Keratinocyte (primary cell): ENCODE results near the gene ZNF587B. TPM values are rescaled to one million over a fixed set of nuclear protein-coding genes. Genes with fewer than 3 reads are reported as not detected.

ENCODE experiments used
- DNase-seq: peaks from one replicate; pipeline ENCODE4 v3.0.0-alpha.2; 2011; ENCODE audit warnings: low read depth, missing footprints, low spot score
- FAIRE-seq: peaks from 2 replicates; lab custom pipeline; 2011; peaks lifted over from hg19 to GRCh38; lab: Jason Lieb, UNC
- H2AFZ ChIP-seq: 2 replicates; pipeline ENCODE4 v1.6.0; 2012; ENCODE audit warnings: low read length, control low read depth, inconsistent platforms; ENCODE audit not compliant: control insufficient read depth
- H3K27ac ChIP-seq: 2 replicates; pipeline ENCODE4 v1.5.1; 2011; ENCODE audit warnings: low read length; ENCODE audit not compliant: control insufficient read depth, insufficient read depth
- H3K27me3 ChIP-seq: 3 replicates; pipeline ENCODE4 v1.6.0; 2011; ENCODE audit warnings: low read length; ENCODE audit not compliant: control insufficient read depth, insufficient read depth; ENCODE audit errors: extremely low read depth
- H3K36me3 ChIP-seq, 2 experiments: 2 replicates in 1 of 2; 3 replicates in 1 of 2; pipeline ENCODE4 v1.5.1; 2011; ENCODE audit warnings: low read length in 2 of 2, mild to moderate bottlenecking in 1 of 2; ENCODE audit not compliant: control insufficient read depth in 2 of 2, insufficient read depth in 2 of 2; ENCODE audit errors: extremely low read depth in 1 of 2
- H3K4me1 ChIP-seq: 3 replicates; pipeline ENCODE4 v1.5.1; 2011; ENCODE audit warnings: low read length; ENCODE audit not compliant: control insufficient read depth, insufficient read depth; ENCODE audit errors: extremely low read depth
- H3K4me2 ChIP-seq: 3 replicates; pipeline ENCODE4 v1.6.0; 2011; ENCODE audit warnings: low read depth, low read length; ENCODE audit not compliant: control insufficient read depth, insufficient read depth; ENCODE audit errors: extremely low read depth
- H3K4me3 ChIP-seq, 3 experiments: fragments of 200-600 bp in 1 of 3; sonication (generic) in 1 of 3; 2 replicates in 2 of 3; 3 replicates in 1 of 3; pipeline ENCODE4 v1.5.1; 2011 to 2016; ENCODE audit warnings: low read length in 3 of 3, mild to moderate bottlenecking in 3 of 3, control low read depth in 2 of 3, inconsistent platforms in 1 of 3, low read depth in 1 of 3, mixed read lengths in 1 of 3, mixed run types in 1 of 3, moderate library complexity in 1 of 3; ENCODE audit not compliant: control insufficient read depth in 2 of 3, insufficient read depth in 2 of 3; ENCODE audit errors: extremely low read depth in 1 of 3
- H3K79me2 ChIP-seq: 2 replicates; pipeline ENCODE4 v1.6.0; 2012; ENCODE audit warnings: low read length; ENCODE audit not compliant: control insufficient read depth, insufficient read depth
- H3K9ac ChIP-seq: 3 replicates; pipeline ENCODE4 v1.6.0; 2011; ENCODE audit warnings: low read length; ENCODE audit not compliant: control insufficient read depth, insufficient read depth; ENCODE audit errors: extremely low read depth
- H3K9me1 ChIP-seq: 3 replicates; pipeline ENCODE4 v1.6.0; 2011; ENCODE audit warnings: low read length; ENCODE audit not compliant: control insufficient read depth, insufficient read depth; ENCODE audit errors: extremely low read depth
- H3K9me3 ChIP-seq: 2 replicates; pipeline ENCODE4 v1.5.1; 2012; ENCODE audit warnings: low read depth, low read length; ENCODE audit not compliant: control insufficient read depth
- H4K20me1 ChIP-seq: 3 replicates; pipeline ENCODE4 v1.6.0; 2011; ENCODE audit warnings: low read length; ENCODE audit not compliant: control insufficient read depth, insufficient read depth; ENCODE audit errors: extremely low read depth
- EZH2 ChIP-seq: IDR thresholded peaks from one replicate; pipeline ENCODE4 v1.6.1; 2012; ENCODE audit warnings: inconsistent platforms, mild to moderate bottlenecking, low read length, moderate library complexity
- dilution Hi-C: fragments of 300-500 bp; cut with MboI; formaldehyde crosslinking; loops from one replicate; pipeline ENCODE4 v1.7.0; 2020; ENCODE audit warnings: low sequenced_read_pairs; ENCODE audit not compliant: extremely low pct_ligation_motif_present
- polyA plus RNA-seq, 5 experiments: library from polyadenylated mRNA; depleted of rRNA in 3 of 5; stranded (reverse) in 3 of 5; stranded (forward) in 1 of 5; unstranded in 1 of 5; fragments of >200 nt; gene quantifications; 1 replicate in 1 of 5; 2 replicates in 3 of 5; 3 replicates in 1 of 5; pipeline versions ENCODE4 v1.2.1 to v1.2.3, GENCODE V29; 2011 to 2012; ENCODE audit warnings: missing spikeins in 2 of 5, low read depth in 1 of 5, low replicate concordance in 1 of 5
- TF ChIP-seq, protein P1 (sequence below), 3 experiments: IDR thresholded peaks in 1 of 3; conservative IDR thresholded peaks in 1 of 3; optimal IDR thresholded peaks in 1 of 3; 2 replicates in 2 of 3; 3 replicates in 1 of 3; pipeline versions ENCODE3 to v1.5.1; 2011; ENCODE audit warnings: low read length in 3 of 3, mild to moderate bottlenecking in 3 of 3, moderate library complexity in 2 of 3, control low read depth in 1 of 3, inconsistent platforms in 1 of 3; ENCODE audit not compliant: insufficient read depth in 2 of 3; ENCODE audit errors: extremely low read depth in 1 of 3

The ZNF587B gene
- polyA plus RNA-seq, 1 donor (not counting 4 experiments of a cell fraction or from before 2014, with no cell fraction given), result 12.8 TPM

DNA sequence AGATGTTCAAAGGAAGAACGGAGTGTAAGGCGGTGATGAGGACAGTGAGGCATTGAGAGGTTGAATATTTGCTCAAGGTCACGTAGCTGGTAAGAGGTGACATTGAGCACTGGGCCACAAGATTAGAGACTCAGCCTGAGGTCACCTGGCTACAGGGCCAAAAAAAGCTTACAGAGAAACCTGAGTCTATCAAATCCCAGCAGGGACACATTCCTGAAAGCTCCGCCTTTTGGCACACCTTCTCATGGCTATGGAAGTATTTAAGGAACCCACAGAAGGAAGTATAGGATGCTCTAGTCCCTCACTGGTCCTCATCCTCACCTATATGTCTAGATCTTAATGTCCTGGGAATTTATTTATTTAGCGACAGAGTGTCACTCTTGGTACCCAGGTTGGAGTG lies 43.2 kb upstream of the ZNF587B start:
- peaks cover 33% of the 10 kb centered on the region for H3K79me2 ChIP-seq
- no peaks in the 10 kb centered on the region for H3K9me1 ChIP-seq
- FAIRE-seq, result no peak
- TF ChIP-seq, protein P1, sequence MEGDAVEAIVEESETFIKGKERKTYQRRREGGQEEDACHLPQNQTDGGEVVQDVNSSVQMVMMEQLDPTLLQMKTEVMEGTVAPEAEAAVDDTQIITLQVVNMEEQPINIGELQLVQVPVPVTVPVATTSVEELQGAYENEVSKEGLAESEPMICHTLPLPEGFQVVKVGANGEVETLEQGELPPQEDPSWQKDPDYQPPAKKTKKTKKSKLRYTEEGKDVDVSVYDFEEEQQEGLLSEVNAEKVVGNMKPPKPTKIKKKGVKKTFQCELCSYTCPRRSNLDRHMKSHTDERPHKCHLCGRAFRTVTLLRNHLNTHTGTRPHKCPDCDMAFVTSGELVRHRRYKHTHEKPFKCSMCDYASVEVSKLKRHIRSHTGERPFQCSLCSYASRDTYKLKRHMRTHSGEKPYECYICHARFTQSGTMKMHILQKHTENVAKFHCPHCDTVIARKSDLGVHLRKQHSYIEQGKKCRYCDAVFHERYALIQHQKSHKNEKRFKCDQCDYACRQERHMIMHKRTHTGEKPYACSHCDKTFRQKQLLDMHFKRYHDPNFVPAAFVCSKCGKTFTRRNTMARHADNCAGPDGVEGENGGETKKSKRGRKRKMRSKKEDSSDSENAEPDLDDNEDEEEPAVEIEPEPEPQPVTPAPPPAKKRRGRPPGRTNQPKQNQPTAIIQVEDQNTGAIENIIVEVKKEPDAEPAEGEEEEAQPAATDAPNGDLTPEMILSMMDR (optimal IDR thresholded peaks at IDR 0.05 in 1 of 3, IDR thresholded peaks at IDR 0.05 in 1 of 3, conservative IDR thresholded peaks at IDR 0.05 in 1 of 3; ENCODE audit: extremely low read depth in 1 of 3, insufficient read depth in 2 of 3, low read length in 3 of 3), result no peak
- no peak for TF ChIP-seq EZH2
- peaks cover 5 to 9% of the 10 kb centered on the region in 2 experiments for H3K36me3 ChIP-seq
- H3K4me2 ChIP-seq, result no peak overlapping the region
- H3K9me3 ChIP-seq, result no peaks in the 10 kb centered on the region
- no peak overlapping the region for H3K4me3 ChIP-seq
- H3K27me3 ChIP-seq, result no peaks in the 10 kb centered on the region
- no peak overlapping the region for H2AFZ ChIP-seq
- no peak for DNase-seq
- H3K4me1 ChIP-seq, result no peaks in the 10 kb centered on the region
- no peak overlapping the region for H3K9ac ChIP-seq
- dilution Hi-C loops, result no loop called here
- H3K27ac ChIP-seq, result no peak overlapping the region
- no peaks in the 10 kb centered on the region for H4K20me1 ChIP-seq

DNA sequence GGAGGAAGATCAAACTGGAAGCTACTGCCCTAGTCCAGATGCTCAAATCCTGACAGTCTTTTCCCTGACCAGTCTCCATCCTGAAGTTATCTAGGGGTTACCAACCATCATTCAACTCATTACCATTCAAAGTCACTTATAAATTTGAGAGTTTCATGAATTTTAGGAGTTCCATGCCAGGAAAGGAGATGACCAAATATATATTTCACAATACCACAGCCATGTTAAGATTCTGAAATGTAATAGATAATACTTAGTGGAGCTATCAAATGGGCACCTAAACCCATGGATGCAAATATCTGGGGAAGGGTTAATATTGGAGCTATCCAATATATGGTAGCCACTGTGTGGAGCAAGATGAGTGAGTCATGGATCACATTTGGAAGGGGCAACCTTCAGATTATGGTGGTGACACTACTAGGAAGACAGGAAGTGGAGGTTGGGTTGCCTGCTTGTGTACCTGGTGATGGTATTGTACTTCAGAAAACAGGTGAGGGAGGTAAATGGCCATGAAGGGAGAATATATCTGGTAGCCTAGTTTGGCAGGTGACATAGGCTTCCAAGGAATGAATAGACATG lies 41.9 kb upstream of the ZNF587B start:
- dilution Hi-C loops, result no loop called here
- Histone ChIP-seq H3K4me3 (no peak overlapping the region), H3K4me2 (no peak overlapping the region), H4K20me1 (no peaks in the 10 kb centered on the region), H2AFZ (no peak overlapping the region), H3K4me1 (no peaks in the 10 kb centered on the region), H3K27me3 (no peaks in the 10 kb centered on the region), H3K9me3 (no peaks in the 10 kb centered on the region), H3K79me2 (peaks cover 30% of the 10 kb centered on the region), H3K36me3 (peaks cover 9% of the 10 kb centered on the region in 2 experiments), H3K9ac (no peak overlapping the region), H3K27ac (no peak overlapping the region), H3K9me1 (no peaks in the 10 kb centered on the region)
- no peak for TF ChIP-seq EZH2
- TF ChIP-seq, protein P1 (optimal IDR thresholded peaks at IDR 0.05 in 1 of 3, IDR thresholded peaks at IDR 0.05 in 1 of 3, conservative IDR thresholded peaks at IDR 0.05 in 1 of 3; ENCODE audit: extremely low read depth in 1 of 3, insufficient read depth in 2 of 3, low read length in 3 of 3), result no peak
- FAIRE-seq, result peak; percentile 48
- DNase-seq, result no peak
